SH-SY5Y (cell line): ENCODE data around the gene LMO7.
"Not testable (repeated sequence)": the region's sequence is repeated elsewhere in the genome, so short reads cannot be mapped to it uniquely, and the experiment has no call there.

Experiments
- GATA2 ChIP-seq: IDR thresholded peaks from 2 replicates; pipeline ENCODE4 v1.6.1; 2011; ENCODE audit warnings: mild to moderate bottlenecking, low read depth, low read length
- GATA3 ChIP-seq: IDR thresholded peaks from 2 replicates; pipeline ENCODE4 v1.6.1; 2011; ENCODE audit warnings: low read depth, mild to moderate bottlenecking, low read length, moderate library complexity

- not testable (repeated sequence) for TF ChIP-seq GATA3
- 0 out of 2 replicates have a peak, but pooled peaks have one; percentile 27 for TF ChIP-seq GATA2
Observed at GRCh38 chr13:75695908-75696307, 59.8 kb downstream of the LMO7 start.
